Measurements from ENCODE around the gene FMN1. TPM values are rescaled to one million over a fixed set of nuclear protein-coding genes. Genes with fewer than 3 reads are reported as not detected.

FMN1 gene
- total and polyA plus RNA-seq, 10 of the 15 experiments (the other 5 are each of a cell fraction or from before 2014, with no cell fraction given): 0.05 to 0.16 (median 0.08) TPM; not detected in 4

- TF ChIP-seq ZBTB11 (CRISPR knock-in tag; IDR thresholded peaks at IDR 0.05) (no peak), GATAD2B (conservative IDR thresholded peaks at IDR 0.05; ENCODE audit: low read depth) (no peak), RAD21 (IDR thresholded peaks at IDR 0.05; ENCODE audit: insufficient read depth, low read depth, low read length) (no peak), TBL1XR1 (IDR thresholded peaks at IDR 0.05; ENCODE audit: low read depth, low read length) (no peak), ZBTB4 (CRISPR knock-in tag; IDR thresholded peaks at IDR 0.05) (no peak), SIN3A (IDR thresholded peaks at IDR 0.05; ENCODE audit: low read depth, low read length) (no peak), NKRF (conservative IDR thresholded peaks at IDR 0.05) (no peak), NFYA (IDR thresholded peaks at IDR 0.05; ENCODE audit: borderline replicate concordance, low read depth, low read length) (no peak), SRF (IDR thresholded peaks at IDR 0.05; ENCODE audit: low read depth in 2 of 2, low read length in 2 of 2) (no peak), CREM (IDR thresholded peaks at IDR 0.05; ENCODE audit: low read depth) (no peak), STAT3 (IDR thresholded peaks at IDR 0.05; ENCODE audit: low read depth, low read length) (no peak), RELA (IDR thresholded peaks at IDR 0.05; ENCODE audit: borderline replicate concordance, partially characterized antibody) (no peak), ELK1 (IDR thresholded peaks at IDR 0.05; ENCODE audit: low read depth, low read length) (no peak), TCF12 (IDR thresholded peaks at IDR 0.05; ENCODE audit: low read depth, low read length) (no peak)
- TF ChIP-seq, protein P1, sequence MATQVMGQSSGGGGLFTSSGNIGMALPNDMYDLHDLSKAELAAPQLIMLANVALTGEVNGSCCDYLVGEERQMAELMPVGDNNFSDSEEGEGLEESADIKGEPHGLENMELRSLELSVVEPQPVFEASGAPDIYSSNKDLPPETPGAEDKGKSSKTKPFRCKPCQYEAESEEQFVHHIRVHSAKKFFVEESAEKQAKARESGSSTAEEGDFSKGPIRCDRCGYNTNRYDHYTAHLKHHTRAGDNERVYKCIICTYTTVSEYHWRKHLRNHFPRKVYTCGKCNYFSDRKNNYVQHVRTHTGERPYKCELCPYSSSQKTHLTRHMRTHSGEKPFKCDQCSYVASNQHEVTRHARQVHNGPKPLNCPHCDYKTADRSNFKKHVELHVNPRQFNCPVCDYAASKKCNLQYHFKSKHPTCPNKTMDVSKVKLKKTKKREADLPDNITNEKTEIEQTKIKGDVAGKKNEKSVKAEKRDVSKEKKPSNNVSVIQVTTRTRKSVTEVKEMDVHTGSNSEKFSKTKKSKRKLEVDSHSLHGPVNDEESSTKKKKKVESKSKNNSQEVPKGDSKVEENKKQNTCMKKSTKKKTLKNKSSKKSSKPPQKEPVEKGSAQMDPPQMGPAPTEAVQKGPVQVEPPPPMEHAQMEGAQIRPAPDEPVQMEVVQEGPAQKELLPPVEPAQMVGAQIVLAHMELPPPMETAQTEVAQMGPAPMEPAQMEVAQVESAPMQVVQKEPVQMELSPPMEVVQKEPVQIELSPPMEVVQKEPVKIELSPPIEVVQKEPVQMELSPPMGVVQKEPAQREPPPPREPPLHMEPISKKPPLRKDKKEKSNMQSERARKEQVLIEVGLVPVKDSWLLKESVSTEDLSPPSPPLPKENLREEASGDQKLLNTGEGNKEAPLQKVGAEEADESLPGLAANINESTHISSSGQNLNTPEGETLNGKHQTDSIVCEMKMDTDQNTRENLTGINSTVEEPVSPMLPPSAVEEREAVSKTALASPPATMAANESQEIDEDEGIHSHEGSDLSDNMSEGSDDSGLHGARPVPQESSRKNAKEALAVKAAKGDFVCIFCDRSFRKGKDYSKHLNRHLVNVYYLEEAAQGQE (IDR thresholded peaks at IDR 0.05; ENCODE audit: low read depth, low read length): no peak
Observed at GRCh38 chr15:32723171-32723948, 471.2 kb downstream of the FMN1 start (continued).

All from GM12878 (cell line).